CD14-positive monocyte (primary cell): Measurements from ENCODE around the gene ADGRG6. TPM values are rescaled to one million over a fixed set of nuclear protein-coding genes. Genes with fewer than 3 reads are reported as not detected.

Source experiments
- DNase-seq, 3 donors: peaks; one replicate each; pipeline ENCODE4 v3.0.0-alpha.2; 2011 to 2022
- H2AFZ ChIP-seq: 2 replicates; pipeline ENCODE4 v1.6.0; 2012; ENCODE audit warnings: mild to moderate bottlenecking, low read depth, low read length, inconsistent platforms; ENCODE audit not compliant: insufficient read depth, poor library complexity, severe bottlenecking
- H3K27ac ChIP-seq, 2 donors: 1 replicate in 1 of 2; 2 replicates in 1 of 2; pipeline ENCODE4 v1.5.1; 2012 to 2013; ENCODE audit warnings: low read length in 2 of 2, control low read depth in 1 of 2, inconsistent platforms in 1 of 2, low read depth in 1 of 2, mild to moderate bottlenecking in 1 of 2
- H3K27me3 ChIP-seq, 2 donors: one replicate each; pipeline versions ENCODE4 v1.6.0 to v1.6.1; 2011 to 2013; ENCODE audit warnings: low read length in 2 of 2; ENCODE audit not compliant: control insufficient read depth in 2 of 2, insufficient read depth in 2 of 2
- H3K36me3 ChIP-seq, 2 donors: replicated peaks in 1 of 2; 1 replicate in 1 of 2; 2 replicates in 1 of 2; pipeline versions ENCODE4 v1.5.1 to v1.6.1; 2012 to 2013; ENCODE audit warnings: low read length in 2 of 2, control low read depth in 1 of 2, inconsistent platforms in 1 of 2, mild to moderate bottlenecking in 1 of 2; ENCODE audit not compliant: insufficient read depth in 2 of 2, control insufficient read depth in 1 of 2
- H3K4me1 ChIP-seq, 2 donors: 1 replicate in 1 of 2; 2 replicates in 1 of 2; pipeline versions ENCODE4 v1.5.1 to v1.6.1; 2012 to 2013; ENCODE audit warnings: low read length in 2 of 2, control low read depth in 1 of 2, inconsistent platforms in 1 of 2, mild to moderate bottlenecking in 1 of 2, moderate library complexity in 1 of 2; ENCODE audit not compliant: insufficient read depth in 2 of 2, control insufficient read depth in 1 of 2
- H3K4me2 ChIP-seq: replicated peaks from 2 replicates; pipeline ENCODE3; 2012; ENCODE audit warnings: low read length, moderate library complexity, mild to moderate bottlenecking; ENCODE audit not compliant: poor library complexity, severe bottlenecking; ENCODE audit errors: extremely low read depth
- H3K4me3 ChIP-seq, 3 experiments: fragments of 200-600 bp in 1 of 3; sonication (generic) in 1 of 3; replicated peaks in 1 of 3; 1 replicate in 2 of 3; 2 replicates in 1 of 3; pipeline ENCODE4 v1.5.1; 2011 to 2013; ENCODE audit warnings: low read length in 3 of 3, mild to moderate bottlenecking in 3 of 3, control low read depth in 2 of 3, low read depth in 2 of 3, inconsistent platforms in 1 of 3, moderate library complexity in 1 of 3
- H3K79me2 ChIP-seq: 2 replicates; pipeline ENCODE4 v1.6.0; 2012; ENCODE audit warnings: mild to moderate bottlenecking, control low read depth, inconsistent platforms, low read length, moderate library complexity; ENCODE audit not compliant: insufficient read depth
- H3K9ac ChIP-seq: 2 replicates; pipeline ENCODE4 v1.6.0; 2017; ENCODE audit warnings: low read length, mild to moderate bottlenecking; ENCODE audit not compliant: insufficient read depth, poor library complexity, severe bottlenecking
- H3K9me3 ChIP-seq, 2 donors: replicated peaks in 1 of 2; 1 replicate in 1 of 2; 2 replicates in 1 of 2; pipeline versions ENCODE4 v1.5.1 to v1.6.1; 2012 to 2013; ENCODE audit warnings: low read length in 2 of 2, control low read depth in 1 of 2; ENCODE audit not compliant: control insufficient read depth in 1 of 2, insufficient read depth in 1 of 2
- H4K20me1 ChIP-seq: 2 replicates; pipeline ENCODE4 v1.6.0; 2012; ENCODE audit warnings: mild to moderate bottlenecking, low read length, control low read depth, moderate library complexity; ENCODE audit not compliant: insufficient read depth
- H3K27ac Mint-ChIP-seq, 7 donors: one replicate each; pipeline ENCODE4 v1.8.0; 2020; ENCODE audit warnings: mild to moderate bottlenecking in 7 of 7, mixed read lengths in 7 of 7, moderate library complexity in 6 of 7, inconsistent platforms in 2 of 7
- H3K27me3 Mint-ChIP-seq, 3 donors: one replicate each; pipeline ENCODE4 v1.8.0; 2021 to 2022; ENCODE audit warnings: low read depth in 3 of 3, mild to moderate bottlenecking in 3 of 3, mixed read lengths in 3 of 3, moderate library complexity in 3 of 3, inconsistent platforms in 1 of 3
- H3K36me3 Mint-ChIP-seq, 2 donors: one replicate each; pipeline ENCODE4 v1.8.0; 2020; ENCODE audit warnings: mixed read lengths in 2 of 2, inconsistent platforms in 1 of 2, mild to moderate bottlenecking in 1 of 2
- H3K4me1 Mint-ChIP-seq: one replicate; pipeline ENCODE4 v1.8.0; 2020; ENCODE audit warnings: mild to moderate bottlenecking, mixed read lengths
- H3K4me3 Mint-ChIP-seq, 2 donors: one replicate each; pipeline ENCODE4 v1.8.0; 2020; ENCODE audit warnings: mild to moderate bottlenecking in 2 of 2, mixed read lengths in 2 of 2, moderate library complexity in 1 of 2
- H3K9me3 Mint-ChIP-seq, 7 donors: one replicate each; pipeline ENCODE4 v1.8.0; 2020 to 2022; ENCODE audit warnings: mixed read lengths in 7 of 7, mild to moderate bottlenecking in 6 of 7, moderate library complexity in 6 of 7, inconsistent platforms in 2 of 7
- CTCF ChIP-seq: fragments of 200-600 bp; IDR thresholded peaks from one replicate; pipeline ENCODE4 v1.8.0; 2022; ENCODE audit warnings: antibody characterized with exemption, mild to moderate bottlenecking
- WGBS: methylation state at CpG from one replicate; pipeline ENCODE4 v1.1.5; 2013; ENCODE audit warnings: missing lambda C conversion rate; ENCODE audit not compliant: insufficient coverage; 5-methylcytosine and 5-hydroxymethylcytosine counted together
- intact Hi-C, 2 donors: fragments of 100-400 bp; cut with micrococcal nuclease; formaldehyde crosslinking; loops; one replicate each; pipeline versions ENCODE4 v1.15.0 to v1.15.1; 2023
- polyA plus RNA-seq, 3 donors: library from polyadenylated mRNA; depleted of rRNA in 1 of 3; unstranded in 2 of 3; stranded (reverse) in 1 of 3; fragments of 300-500 nt in 2 of 3; fragments of >200 nt in 1 of 3; fragmentation: Illumina TruSeq in 2 of 3; gene quantifications; 1 replicate in 2 of 3; 2 replicates in 1 of 3; pipeline ENCODE4 v1.2.3, GENCODE V29; 2012 to 2021

ADGRG6 gene
- polyA plus RNA-seq, 3 donors = 0.18 to 0.31 TPM; not detected in 1

DNA sequence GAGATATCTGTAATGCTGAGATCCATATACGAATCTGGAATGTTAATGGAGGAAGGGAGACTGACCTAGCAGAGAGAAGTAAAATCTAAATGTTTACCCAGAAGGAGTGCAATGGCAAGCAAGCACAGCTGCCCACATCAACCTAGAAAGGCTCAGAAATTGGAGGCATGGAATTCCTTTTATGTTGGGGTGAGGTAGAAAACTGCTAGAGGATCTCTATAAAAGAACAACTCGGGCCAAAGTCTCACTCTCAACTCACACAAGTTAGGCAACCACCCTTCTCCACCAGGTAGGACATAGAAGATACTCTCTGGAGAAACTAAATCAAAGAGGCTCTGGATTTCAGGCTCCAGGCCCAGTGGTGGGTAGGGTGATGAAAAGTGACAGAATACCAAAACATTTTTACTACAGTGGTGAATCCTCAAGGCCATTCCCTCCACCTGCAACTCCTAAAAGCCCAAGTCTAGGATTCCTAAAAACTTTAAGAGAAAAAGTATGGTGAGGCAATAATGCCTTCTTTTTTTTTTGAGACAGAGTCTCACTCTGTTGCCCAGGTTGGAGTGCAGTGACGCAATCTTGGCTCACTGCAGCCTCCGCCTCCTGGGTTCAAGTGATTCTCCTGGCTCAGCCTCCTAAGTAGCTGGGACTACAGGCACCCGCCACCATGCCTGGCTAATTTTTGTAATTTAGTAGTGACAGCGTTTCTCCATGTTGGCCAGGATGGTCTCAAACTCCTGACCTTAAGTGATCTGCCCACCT, 9.5 kb upstream of the ADGRG6 start:
- Histone ChIP-seq H3K4me3 (no peak overlapping the region), H3K27ac (no peak overlapping the region), H4K20me1 (no peaks in the 10 kb centered on the region), H3K79me2 (no peaks in the 10 kb centered on the region), H3K4me1 (peaks cover 11 to 19% of the 10 kb centered on the region in 2 donors), H3K36me3 (no peaks in the 10 kb centered on the region), H3K9me3 (no peaks in the 10 kb centered on the region), H3K27me3 (no peaks in the 10 kb centered on the region), H3K9ac (no peak overlapping the region), H2AFZ (no peak overlapping the region), H3K4me2 (no peak overlapping the region)
- TF ChIP-seq CTCF = no peak
- intact Hi-C loops = no loop called here
- no peak overlapping the region for H3K4me3 Mint-ChIP-seq
- H3K4me1 Mint-ChIP-seq = peaks cover 15% of the 10 kb centered on the region
- peaks cover 0 to 4% (median 0%) of the 10 kb centered on the region in 7 donors for H3K9me3 Mint-ChIP-seq
- H3K27ac Mint-ChIP-seq = peak overlapping the region in 2 of 7 donors; percentile 11 to 37
- no peaks in the 10 kb centered on the region for H3K36me3 Mint-ChIP-seq
- peaks cover 0 to 1% (median 0%) of the 10 kb centered on the region in 3 donors for H3K27me3 Mint-ChIP-seq
- 92% methylated on average over 3 of the region's 6 CpGs for WGBS
- DNase-seq = no peak

DNA sequence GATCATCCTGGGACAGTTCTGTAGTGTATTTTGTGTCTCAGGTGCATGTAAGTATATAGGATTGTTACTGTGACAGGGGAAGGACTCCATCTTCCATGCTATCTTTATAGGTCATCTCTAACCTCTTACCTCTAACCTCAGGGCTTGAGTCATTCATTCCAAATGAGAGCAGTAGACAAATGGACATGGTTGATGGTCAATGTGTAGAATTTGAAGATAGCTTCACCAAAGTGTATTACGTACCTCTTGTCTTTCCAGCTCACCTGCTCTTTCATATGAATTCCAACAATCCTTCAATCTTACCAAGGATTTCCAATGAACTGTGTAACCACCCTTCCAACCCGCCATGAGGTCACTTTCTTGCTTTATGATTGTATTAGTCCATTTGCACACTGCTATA, 8.7 kb upstream of the ADGRG6 start:
- H3K4me3 ChIP-seq = no peak overlapping the region
- H3K9me3 ChIP-seq = no peaks in the 10 kb centered on the region
- H3K79me2 ChIP-seq = no peaks in the 10 kb centered on the region
- Mint-ChIP-seq H3K36me3 (no peaks in the 10 kb centered on the region), H3K4me1 (peaks cover 20% of the 10 kb centered on the region), H3K27me3 (peaks cover 0 to 1% (median 0%) of the 10 kb centered on the region in 3 donors), H3K27ac (no peak overlapping the region), H3K9me3 (peaks cover 0 to 5% (median 0%) of the 10 kb centered on the region in 7 donors), H3K4me3 (no peak overlapping the region)
- no CpG with 5 or more reads among the region's 2 CpGs for WGBS
- no peak for TF ChIP-seq CTCF
- no peaks in the 10 kb centered on the region for H3K36me3 ChIP-seq
- H3K27ac ChIP-seq = no peak overlapping the region
- no peak overlapping the region for H3K4me2 ChIP-seq
- no peak for DNase-seq
- H2AFZ ChIP-seq = no peak overlapping the region
- H3K27me3 ChIP-seq = no peaks in the 10 kb centered on the region
- no peak overlapping the region for H3K9ac ChIP-seq
- intact Hi-C loops = no loop called here
- H4K20me1 ChIP-seq = no peaks in the 10 kb centered on the region
- H3K4me1 ChIP-seq = peaks cover 11 to 20% of the 10 kb centered on the region in 2 donors
